Superior temporal gyrus (tissue), 1 donor: ENCODE measurements around the gene OSBPL2.

Source experiments
- DNase-seq: peaks from one replicate; pipeline ENCODE4 v3.0.0-alpha.2; 2016; ENCODE audit errors: extremely low spot score

OSBPL2 gene

GRCh38 chr20:62282877-62283503, 44.7 kb downstream of the OSBPL2 start:
- DNase-seq: no peak

- DNase-seq: no peak
Measured at GRCh38 chr20:62284448-62284847, 46.1 kb downstream of the OSBPL2 start.

- DNase-seq: no peak
Measured at GRCh38 chr20:62285151-62285550, 46.8 kb downstream of the OSBPL2 start.

- no peak for DNase-seq
Measured at GRCh38 chr20:62285722-62286121, 47.4 kb downstream of the OSBPL2 start.

DNA sequence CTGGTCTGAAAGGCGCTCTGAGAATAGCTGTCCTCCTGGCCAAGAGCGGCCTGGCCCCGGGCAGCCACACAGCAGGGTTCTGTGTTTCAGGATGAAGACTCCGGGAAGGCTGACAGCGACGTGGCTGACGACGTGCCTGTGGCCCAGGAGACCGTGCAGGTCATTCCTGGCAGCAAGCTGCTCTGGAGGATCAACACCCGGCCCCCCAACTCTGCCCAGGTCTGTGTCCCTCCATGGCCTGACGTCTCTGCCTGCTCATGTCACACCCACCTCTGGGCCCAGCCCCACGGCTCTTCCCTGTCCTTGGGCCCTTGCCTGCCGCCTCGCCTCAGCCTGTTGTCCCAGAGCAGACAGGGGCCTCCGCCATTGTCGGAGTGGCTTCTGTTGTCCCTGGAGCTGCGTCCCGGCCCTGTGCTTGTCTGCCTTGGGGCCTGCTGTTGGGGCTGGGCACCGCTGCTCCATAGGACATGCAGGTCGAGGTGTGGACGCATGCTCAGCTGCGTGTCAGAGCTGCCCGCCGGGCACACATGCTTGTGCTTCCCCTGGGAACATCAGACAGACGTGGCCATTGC, 48.3 kb downstream of the OSBPL2 start:
- no peak for DNase-seq

- DNase-seq: no peak
Measured at GRCh38 chr20:62287129-62287528, 48.8 kb downstream of the OSBPL2 start.

- no peak for DNase-seq
Measured at GRCh38 chr20:62287759-62288534, 49.6 kb downstream of the OSBPL2 start.

GRCh38 chr20:62288535-62289105, 50.3 kb downstream of the OSBPL2 start:
- DNase-seq: no peak

- no peak for DNase-seq
Measured at GRCh38 chr20:62289131-62289530, 50.8 kb downstream of the OSBPL2 start.

GRCh38 chr20:62289898-62290297, 51.6 kb downstream of the OSBPL2 start:
- no peak for DNase-seq

DNA sequence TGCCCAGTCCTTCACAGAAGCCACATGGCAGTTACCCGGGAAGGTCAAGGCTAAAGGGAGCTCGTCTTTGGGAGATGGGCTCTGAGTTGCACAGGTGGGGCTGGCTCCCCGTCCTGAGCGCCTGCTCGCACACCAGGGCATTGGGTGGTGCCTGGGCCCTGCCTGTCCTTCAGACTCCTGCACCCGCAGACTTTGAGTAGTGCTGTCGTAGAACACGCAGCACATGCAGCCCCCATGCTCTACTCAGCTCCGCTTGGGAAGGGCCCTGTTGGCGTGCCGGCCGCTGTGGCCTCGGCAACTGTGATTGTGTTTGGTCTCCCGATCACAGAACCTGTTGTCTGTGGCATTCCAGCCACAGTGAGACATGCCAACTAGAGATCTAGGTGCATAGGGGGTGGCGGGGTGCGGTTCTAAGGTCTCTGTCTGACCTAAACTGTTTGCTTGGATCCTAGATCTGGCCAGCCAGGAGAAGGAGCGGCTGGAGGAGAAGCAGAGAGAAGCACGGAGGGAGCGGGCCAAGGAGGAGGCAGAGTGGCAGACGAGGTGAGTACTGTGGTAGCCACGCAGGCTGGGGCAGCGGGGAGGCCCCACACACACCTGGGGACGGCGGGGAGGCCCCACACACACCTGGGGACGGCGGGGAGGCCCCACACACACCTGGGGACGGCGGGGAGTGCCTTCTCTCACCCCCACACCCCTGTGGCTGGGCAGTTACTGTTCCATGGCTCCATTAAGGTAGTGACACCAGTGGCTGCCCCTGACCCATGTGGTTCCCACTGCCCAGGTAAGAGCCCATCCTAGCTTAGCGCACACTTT, 53.1 kb downstream of the OSBPL2 start:
- no peak for DNase-seq

DNA sequence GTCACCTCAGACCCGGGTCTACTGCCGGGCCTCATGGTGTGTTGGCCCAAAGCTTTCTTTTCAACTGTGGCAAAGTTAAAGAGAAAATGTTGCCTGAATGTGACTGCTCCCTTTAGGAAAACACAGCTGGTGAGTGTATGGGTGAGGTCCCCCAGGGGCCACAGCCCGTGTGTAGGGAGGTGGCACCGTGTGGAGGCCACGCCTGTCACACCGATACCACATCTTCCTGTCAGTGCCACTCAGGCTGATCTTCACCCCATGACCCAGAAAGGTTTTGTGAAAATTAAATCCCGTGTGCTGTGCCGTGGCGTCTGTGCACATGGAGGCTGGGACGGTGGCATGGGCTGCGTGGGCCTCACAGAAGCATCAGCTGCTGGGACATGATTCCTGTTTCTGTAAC, 53.8 kb downstream of the OSBPL2 start:
- DNase-seq: no peak

DNA sequence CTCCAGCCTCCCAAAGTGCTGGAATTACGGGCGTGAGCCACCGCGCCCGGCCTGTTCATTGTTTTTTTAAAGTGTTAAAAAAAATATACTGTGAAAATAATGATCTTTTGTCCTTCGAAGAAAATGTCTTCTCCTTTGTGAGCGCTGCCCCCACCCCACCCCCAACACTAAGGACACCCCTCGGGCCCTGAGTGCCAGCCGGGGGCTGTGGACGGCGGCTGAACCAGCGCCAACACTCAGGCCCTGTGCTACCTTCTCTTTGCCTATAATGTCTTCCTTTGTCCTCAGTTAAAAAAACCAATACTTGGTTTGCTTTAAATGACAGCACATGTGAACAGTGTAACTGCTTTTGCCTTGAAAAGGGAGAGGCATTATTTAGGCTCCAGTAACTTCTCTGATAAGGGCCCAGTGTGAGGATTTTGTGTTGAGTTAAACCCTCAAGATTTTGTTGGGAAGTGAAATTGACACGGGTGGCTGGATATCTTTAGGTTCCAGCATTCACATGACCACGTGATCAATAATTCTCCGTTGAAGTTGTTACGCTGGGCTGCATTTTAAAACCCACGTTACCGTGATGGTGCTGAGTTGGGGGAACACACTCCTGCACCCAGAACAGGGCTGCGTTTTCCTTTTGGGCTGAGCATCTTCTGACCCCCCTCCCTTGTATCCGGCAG, 54.9 kb downstream of the OSBPL2 start:
- DNase-seq: no peak

DNA sequence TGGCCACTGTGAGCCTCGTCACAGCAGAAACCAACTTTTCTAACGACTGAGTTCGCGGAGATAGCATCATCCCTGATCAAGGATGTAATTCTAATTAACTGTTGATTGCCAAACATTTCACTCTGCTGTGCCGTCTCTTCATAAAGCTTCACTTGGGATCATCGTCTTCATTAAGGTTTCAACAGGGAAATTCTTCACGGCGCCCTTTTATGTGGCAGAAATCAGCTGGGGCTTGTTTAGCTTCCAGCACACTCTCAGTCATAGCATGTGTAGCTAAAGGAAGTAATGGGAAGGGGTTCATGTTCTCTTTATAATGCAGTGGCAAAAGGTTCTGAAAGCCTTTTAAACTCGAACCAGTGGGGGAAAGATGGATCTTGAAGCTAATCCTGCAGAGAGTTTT, 55.6 kb downstream of the OSBPL2 start:
- DNase-seq: no peak

GRCh38 chr20:62294516-62294915, 56.2 kb downstream of the OSBPL2 start:
- no peak for DNase-seq

DNA sequence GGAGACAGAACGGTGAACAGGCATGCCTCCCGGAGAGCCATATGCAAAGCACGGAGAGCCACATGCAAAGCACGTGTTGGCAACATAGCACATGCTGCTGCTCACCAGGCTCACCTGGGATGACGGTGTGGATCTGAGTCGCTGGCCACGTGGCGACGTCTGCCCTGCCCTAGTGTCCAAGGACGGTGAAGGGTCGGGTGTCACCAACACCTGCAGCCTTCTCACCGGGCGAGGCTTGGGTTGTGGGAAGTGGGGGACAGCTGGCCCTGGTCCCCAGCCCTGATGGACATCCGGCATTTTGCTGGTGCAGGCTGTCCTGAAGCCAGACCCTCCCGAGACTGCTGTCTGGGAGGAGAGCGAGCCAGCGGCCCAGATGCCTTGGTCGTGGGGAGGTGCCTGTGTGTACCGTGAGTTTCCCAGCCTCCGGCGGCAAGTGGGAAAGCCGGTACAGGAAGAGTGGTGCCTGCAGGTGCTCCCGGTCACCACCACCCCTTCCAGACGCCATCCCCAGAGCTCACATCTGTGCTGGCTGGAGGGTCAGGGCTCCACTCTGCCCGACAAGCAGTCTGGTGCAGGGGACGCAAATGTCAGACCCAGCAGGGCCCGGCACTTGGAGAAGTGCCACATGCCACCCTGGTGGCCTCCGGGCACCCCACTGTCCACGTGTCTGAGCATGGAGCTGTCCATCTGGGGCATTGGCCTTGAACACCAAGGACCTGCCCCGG, 58.6 kb downstream of the OSBPL2 start:
- no peak for DNase-seq

DNA sequence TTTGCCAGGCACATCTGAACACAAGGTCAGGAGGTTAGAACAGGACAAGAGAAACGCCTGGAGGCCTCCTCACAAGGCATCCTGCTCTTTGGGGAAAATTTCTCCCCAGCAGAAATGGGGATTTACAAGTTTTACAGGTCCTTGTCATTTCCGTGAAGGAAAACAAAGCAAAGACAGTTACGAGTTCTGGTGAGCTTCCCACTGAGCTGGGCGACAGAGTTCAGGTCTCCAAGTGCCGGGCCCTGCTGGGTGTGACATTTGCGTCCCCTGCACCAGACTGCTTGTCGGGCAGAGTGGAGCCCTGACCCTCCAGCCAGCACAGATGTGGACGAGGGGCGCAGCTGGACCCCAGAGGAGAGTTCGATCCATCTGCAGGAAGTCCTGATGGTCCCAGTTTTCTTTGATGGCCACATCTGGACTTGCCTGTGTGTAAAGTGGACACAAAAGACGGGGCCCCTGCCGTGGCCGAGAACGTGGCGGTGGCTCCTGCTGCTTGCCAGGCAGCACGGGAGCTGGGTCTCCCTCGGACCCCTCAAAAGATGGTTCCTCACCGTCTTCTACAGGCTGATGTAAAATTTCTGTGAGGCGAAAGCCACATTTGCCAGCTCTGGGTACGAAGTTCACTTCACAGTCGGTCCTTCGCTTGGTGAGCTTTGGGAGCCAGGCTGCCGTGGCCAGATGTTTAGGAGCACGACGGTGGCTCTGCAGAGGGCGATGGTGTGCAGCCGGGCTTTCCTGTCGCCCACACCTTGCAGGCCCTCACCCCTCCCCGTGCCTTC, 59.3 kb downstream of the OSBPL2 start:
- no peak for DNase-seq

DNA sequence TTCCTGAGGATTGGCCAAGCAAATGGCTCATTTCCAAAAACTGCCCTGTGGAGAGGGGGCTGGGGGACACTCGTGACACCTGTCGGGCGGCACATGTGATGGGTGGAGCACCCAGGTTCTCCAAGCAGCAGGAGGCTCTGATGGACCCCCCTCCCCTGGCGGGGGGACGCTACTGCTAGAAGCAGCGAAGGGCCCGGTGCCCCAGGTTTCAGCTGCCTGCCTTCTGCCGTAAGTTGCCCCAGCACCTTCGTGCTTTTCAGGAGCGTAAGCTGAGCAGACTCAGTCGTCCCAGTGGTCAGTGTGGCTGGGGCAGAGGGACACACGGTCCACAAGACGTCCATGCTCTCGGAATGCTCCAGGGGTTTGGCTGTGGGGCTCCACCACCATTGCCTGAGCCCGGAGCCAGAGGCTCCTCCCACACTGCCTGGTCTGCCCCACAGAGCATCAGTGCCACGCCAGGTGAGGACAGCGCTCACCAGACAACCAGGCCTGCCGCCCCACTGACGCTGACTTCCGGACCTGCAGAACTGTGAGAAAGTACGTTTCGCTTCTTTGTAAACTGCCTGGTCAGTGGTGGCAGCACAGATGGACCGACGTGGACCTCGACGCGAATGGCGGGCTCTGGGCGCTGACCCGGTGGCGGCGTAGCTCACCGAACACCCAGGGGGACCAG, 60.4 kb downstream of the OSBPL2 start:
- no peak for DNase-seq

DNA sequence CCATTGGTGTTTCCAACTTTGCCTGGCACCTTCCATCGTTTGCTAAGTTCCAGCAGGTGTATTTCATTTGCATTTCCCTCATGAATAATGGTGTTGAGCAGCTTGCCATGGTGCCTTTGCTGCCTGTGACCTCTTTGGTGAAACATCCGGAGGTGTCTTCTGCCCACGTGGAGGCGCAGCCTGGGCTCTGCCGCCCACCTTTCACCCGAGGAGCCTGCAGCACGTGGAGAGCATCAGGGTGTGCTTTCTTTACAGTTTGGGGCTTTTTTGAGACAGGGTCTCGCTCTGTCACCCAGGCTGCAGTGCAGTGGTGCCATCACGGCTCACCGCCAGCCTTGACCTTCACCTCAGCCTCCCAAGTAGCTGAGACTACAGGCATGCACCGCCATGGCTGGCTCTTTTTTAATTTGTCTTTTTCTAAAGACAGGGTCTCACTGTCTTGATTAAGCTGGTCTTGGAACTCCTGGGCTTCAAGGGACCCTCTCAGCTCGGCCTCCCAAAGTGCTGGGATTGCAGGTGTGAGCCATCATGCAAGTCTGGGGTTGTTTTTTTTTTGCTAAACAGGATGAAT, 61.4 kb downstream of the OSBPL2 start:
- DNase-seq: no peak
